Hepatocyte (in vitro differentiated cells): Measurements from ENCODE around the gene CCDC60.

Experiments used
- EZH2 ChIP-seq: fragments of 200-600 bp; sonication (generic); IDR thresholded peaks from 2 replicates; pipeline ENCODE4 v1.6.1; 2016; ENCODE audit warnings: antibody characterized with exemption, mild to moderate bottlenecking, borderline replicate concordance
- EZH2phosphoT487 ChIP-seq: fragments of 200-600 bp; sonication (generic); IDR thresholded peaks from one replicate; pipeline ENCODE4 v1.6.1; 2018; ENCODE audit warnings: antibody characterized with exemption, mild to moderate bottlenecking, low read depth, moderate library complexity; ENCODE audit not compliant: unreplicated experiment, severe bottlenecking
- TF ChIP-seq, protein P1 (sequence below): fragments of 200-600 bp; sonication (generic); IDR thresholded peaks from 2 replicates; pipeline ENCODE4 v1.5.1; 2016; ENCODE audit warnings: antibody characterized with exemption, mild to moderate bottlenecking; ENCODE audit not compliant: poor library complexity

DNA sequence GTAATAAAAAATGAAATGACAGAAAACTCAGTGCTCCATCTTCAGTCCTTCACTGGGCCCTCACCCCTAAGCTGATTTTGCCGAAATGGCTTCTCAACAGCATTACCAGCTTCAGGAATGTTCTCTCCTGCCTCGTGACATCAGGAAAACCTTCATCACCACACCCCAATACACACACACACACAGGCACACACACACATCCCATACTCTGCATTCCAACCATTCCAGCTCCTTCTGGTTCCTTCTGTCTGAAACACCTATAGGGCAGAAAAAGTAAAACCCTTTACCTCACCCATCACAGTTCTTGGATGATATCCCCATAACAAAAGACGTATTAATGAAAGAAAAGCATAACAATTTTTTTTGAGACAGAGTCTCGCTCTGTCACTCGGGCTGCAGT lies 75.9 kb downstream of the CCDC60 start:
- TF ChIP-seq EZH2phosphoT487 = no peak
- TF ChIP-seq, protein P1, sequence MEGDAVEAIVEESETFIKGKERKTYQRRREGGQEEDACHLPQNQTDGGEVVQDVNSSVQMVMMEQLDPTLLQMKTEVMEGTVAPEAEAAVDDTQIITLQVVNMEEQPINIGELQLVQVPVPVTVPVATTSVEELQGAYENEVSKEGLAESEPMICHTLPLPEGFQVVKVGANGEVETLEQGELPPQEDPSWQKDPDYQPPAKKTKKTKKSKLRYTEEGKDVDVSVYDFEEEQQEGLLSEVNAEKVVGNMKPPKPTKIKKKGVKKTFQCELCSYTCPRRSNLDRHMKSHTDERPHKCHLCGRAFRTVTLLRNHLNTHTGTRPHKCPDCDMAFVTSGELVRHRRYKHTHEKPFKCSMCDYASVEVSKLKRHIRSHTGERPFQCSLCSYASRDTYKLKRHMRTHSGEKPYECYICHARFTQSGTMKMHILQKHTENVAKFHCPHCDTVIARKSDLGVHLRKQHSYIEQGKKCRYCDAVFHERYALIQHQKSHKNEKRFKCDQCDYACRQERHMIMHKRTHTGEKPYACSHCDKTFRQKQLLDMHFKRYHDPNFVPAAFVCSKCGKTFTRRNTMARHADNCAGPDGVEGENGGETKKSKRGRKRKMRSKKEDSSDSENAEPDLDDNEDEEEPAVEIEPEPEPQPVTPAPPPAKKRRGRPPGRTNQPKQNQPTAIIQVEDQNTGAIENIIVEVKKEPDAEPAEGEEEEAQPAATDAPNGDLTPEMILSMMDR = no peak
- TF ChIP-seq EZH2 = no peak
